HG03469 (cell line): ENCODE data around the gene TRIM46.
"Not testable (repeated sequence)": the region's sequence is repeated elsewhere in the genome, so short reads cannot be mapped to it uniquely, and the experiment has no call there.

ENCODE experiments used
- ATAC-seq: cut with Tn5 transposase; IDR thresholded peaks from one replicate; pipeline ENCODE4 v1.9.1; 2021; ENCODE audit warnings: mild to moderate bottlenecking, moderate library complexity, moderate number of reproducible peaks; ENCODE audit not compliant: unreplicated experiment

TRIM46 gene

DNA sequence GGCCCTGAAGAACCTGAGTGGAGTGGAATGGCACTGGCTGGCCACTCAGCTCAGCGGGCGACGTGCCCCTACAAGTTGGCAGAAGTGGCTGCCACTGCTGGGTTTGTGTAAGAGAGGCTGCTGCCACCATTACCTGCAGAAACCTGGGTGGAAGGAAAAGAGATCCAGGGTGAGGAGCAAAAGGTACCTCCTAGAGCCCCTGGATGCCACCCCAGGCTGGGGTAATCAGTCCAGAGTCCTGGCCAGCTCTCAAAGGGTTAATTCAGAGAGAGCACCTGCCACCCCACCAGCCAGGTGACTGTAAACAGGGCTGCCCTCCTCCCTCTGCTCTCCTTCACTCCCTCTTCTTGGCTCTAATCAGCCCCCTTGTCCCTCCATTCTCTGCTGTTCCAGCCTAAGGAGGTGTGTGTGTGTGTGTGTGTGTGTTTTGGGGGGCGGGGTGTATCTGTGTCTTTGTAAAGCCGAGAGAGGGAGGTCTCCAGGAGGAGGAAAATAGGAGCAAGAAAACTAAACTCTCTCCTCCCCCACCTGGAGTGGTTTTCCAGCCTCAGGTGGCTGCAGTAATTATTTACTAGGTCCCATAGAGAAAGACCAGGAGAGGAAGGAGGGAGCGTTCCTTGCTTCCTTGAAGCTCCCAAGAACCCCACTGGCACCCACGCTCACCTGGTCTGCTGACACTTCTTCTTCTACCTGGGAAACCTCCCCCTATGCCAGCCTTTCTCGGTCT is 12.6 kb downstream of the TRIM46 start:
- ATAC-seq = no peak

DNA sequence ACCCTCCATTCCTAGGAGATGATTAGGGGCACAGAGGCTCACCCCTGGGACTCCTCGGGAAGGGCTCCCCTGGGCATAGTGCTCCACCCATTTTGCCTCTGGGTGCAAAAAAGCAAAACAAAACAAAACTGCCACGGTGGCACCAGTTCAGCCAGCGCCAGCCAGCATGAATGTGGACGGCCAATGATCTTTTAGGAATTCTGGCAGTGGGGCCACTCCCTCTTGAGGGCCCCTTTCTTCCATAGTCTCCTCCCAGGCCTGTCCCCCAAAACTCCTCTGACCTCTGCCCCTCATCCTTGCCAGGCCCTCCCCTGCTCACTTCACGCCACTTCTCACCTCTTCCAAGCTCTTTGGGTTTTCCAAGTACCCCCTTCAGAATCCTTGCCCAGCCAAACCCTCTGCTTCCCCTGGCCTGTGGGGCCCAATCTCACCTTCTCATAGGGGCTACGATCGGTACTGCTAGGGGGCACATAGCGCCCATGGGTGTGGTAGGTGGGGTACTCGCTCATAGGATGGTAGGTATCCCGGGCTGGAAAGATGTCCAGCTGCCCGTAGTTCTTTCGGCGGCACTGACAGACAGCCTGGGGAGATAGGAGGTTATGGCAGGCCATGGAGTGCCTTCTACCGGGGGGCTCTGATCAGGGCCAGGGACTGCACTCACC is 13.3 kb downstream of the TRIM46 start:
- ATAC-seq = no peak

DNA sequence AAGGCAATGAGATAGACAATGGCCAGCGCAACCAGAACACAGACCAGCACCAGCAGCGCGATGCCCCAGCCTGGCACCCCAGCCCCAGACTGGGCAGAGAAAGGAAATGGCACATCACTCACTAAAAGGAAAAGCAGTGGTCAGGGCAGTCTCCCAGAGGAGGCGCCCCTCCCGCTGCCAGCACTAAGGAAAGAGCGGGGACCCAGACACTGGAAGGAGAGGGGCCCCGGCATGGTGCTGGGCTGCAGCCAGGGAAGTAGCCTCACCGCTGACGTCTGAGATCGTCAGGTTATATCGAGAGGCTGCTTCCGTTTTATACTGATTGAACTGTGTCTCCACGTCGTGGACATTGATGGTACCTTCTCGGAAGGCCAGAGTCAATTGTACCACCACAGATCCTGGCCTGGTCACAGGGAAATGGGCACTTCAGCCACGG is 13.8 kb downstream of the TRIM46 start:
- no peak for ATAC-seq

DNA sequence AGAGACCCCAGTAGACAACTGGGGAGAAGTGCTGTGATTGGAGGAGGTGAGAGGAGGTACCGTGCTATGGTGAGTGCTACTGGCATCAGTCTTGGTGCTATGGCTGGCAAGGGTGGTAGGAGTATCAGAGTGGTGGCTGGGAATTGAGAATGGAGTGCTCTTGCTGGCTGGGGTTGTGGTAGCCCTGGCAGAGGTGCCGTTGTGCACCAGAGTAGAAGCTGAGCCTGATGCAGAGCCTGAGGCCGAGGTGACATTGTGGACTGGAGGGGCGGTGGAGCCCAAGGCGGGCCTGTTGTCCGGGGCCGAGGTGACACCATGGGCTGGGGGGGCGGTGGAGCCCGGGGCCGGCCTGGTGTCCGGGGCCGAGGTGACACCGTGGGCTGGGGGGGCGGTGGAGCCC is 14.6 kb downstream of the TRIM46 start:
- ATAC-seq = no peak

DNA sequence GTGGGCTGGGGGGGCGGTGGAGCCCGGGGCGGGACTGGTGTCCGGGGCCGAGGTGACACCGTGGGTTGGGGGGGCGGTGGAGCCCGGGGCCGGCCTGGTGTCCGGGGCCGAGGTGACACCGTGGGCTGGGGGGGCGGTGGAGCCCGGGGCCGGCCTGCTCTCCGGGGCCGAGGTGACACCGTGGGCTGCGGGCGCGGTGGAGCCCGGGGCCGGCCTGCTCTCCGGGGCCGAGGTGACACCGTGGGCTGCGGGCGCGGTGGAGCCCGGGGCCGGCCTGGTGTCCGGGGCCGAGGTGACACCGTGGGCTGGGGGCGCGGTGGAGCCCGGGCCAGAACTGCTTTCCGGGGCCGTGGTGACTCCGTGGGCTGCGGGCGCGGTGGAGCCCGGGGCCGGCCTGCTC is 16.3 kb downstream of the TRIM46 start:
- not testable (repeated sequence) for ATAC-seq

DNA sequence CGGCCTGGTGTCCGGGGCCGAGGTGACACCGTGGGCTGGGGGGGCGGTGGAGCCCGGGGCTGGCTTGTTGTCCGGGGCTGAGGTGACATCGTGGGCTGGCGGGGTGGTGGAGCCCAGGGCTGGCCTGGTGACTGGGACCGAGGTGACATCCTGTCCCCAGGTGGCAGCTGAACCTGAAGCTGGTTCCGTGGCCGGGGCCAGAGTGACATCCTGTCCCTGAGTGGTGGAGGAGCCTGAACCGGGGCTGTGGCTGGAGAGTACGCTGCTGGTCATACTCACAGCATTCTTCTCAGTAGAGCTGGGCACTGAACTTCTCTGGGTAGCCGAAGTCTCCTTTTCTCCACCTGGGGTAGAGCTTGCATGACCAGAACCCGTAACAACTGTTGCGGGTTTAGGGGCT is 18.3 kb downstream of the TRIM46 start:
- no peak for ATAC-seq

DNA sequence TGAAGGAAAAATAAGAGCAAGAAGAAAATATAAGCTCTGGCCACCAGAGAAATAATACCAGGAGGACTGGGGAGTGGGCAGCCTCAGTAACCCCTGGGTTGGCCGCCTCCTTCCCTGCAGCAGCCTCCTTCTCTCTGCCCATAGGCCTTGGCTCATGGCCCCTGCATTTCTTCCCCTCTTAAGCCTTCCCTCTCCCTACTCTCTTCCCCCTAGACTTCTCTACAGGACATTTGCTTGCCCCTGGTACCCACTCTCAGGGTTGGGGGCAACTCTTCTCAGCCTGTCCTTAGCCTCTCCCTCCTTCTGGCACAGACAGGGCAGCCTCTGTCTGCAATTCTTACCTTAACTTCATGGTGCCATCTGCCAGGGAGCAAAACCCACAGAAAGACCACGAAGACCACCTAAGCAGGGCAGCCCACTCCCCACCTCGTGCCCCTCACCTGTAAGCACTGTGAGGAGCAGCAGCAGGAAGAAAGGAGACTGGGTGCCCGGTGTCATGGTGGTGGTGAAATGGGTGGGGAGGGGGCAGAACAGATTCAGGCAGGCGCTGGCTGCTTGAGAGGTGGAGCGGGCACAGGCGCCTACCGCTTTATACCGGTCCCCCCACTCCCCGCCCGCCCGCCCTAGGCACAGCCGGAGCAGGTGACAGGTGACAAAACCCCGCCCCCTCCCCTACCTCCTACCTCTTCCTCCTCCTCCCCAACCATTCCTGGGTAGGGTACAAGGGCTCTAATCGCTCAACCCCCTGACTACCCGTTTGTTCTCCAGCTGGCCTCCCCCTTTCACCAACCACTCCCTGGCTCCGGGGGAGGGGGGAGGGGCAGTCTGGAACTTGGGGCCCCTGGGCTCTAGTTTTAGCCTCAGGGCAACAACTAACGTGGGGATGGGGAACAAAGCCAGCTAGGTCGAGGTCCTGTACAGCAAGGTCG is 19.0 kb downstream of the TRIM46 start:
- ATAC-seq = no peak

DNA sequence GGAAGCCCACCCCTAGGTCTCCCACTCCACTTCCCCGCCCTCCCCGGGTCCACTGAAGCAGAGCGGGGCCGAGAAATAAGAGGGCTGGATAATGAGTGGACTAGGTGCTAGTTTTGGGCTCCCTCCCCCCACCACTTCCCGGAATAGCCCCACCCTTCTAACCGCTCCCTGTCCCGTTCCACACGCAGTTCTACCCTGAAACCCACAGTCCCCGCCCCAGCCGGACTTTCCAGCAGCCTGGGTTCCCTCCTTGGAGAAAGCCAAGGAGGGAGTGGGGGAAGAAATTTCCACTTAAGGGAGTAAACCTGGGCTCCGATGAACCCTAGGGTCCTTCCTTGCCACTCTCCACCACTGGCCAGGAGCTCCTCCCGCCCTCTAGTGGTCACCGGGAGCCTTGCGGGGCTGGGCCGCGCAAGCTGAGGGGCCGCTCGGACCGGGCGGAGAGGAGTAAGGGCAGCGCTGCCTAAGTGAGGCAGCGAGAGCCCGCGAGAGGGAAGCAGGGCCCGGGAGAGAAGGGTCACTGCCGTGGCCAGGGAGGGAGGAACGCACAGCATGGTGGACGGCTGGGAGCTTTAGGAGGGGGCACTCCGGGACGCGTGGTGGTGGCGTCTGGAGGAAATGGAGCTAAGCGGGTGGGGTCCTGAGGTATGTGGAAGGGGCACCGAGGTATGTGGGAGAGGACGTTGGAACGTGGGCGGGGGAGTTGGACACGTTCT is 19.8 kb downstream of the TRIM46 start:
- no peak for ATAC-seq

DNA sequence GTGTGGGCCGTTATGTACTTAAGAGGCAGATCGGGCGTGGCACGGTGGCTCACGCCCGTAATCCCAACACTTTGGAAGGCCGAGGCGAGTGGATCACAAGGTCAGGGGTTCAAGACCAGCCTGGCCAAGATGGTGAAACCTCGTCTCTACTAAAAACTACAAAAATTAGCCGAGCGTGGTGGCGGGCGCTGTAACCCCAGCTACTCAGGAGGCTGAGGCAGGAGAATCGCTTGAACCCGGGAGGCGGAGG is 20.3 kb downstream of the TRIM46 start:
- not testable (repeated sequence) for ATAC-seq

DNA sequence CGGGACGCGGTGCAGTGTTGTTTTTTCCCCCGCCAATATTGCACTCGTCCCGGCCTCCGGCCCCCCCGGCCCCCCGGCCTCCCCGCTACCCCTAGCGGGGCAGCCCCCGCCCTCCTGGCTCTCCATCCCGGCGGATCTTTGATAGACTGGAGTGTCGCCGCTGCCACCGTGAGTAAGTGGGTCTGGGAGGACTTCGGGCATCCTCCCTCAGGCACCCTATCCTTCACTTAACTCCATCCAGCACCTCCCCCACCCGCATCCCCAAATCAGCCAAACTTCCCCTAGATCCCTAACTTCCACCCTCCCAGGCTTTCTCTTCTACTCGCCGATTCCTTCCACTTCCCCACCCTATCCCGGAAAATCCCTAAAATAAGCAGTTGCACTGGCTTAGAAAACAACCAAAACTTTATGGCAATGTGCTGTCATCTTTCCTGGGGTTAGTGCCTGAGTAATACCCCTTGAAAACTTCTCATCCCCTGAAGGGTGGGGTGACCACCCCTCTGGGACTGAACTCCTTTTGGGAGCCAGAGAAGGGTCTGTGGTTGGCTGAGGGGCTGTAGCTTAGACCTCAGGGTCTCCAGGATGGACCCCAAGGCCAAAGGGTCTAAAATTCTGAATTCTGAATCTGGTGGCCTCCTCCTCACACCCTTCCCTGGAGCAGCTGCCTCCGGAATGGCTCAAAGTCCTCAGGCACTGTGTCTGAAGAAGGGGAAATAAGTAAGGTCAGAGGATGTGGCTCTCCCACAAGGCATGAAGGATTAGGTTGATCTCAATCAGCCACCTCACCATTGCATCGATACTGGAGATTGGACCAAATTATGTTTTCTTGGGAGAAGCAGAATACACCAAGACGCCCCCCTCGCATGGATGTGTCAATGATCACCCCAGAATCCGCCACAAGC is 21.8 kb downstream of the TRIM46 start:
- no peak for ATAC-seq

DNA sequence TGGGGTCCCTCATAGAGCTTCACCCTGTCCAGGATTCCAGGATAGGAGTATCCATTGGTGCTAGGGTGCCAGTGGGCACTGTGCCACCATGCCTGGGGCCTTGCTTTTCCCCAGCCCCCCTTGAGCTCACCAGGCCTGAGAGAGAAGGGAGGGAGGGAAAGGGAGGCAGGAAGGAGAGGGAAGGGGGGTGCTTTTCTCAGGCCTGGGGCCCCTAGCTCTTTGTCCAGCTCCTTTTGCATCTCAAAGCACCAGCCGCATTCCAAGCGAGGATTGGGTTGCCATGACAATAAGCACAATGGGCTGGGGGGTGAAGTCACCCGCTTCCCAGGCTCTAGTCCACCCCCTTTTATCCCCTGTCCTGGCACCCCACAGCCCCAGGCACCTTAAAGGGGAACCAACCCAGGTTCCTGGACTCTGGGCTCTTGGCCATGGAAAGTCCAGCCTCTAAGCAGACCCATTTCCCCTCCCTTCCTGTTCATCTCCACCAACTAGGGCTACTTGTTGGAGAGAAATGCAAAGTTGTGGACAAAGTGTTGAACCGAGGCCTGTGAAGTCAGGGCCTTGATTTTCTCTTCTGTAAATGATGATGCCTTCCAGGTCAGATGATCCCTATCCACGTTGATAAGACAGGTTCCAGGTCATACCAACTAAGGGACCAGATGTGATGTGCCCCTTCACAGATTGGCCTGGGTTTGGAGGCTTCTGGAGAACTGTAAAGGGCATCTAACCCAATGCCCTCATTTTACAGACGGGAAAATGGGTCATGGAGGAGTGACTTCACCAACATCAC is 22.6 kb downstream of the TRIM46 start:
- no peak for ATAC-seq

DNA sequence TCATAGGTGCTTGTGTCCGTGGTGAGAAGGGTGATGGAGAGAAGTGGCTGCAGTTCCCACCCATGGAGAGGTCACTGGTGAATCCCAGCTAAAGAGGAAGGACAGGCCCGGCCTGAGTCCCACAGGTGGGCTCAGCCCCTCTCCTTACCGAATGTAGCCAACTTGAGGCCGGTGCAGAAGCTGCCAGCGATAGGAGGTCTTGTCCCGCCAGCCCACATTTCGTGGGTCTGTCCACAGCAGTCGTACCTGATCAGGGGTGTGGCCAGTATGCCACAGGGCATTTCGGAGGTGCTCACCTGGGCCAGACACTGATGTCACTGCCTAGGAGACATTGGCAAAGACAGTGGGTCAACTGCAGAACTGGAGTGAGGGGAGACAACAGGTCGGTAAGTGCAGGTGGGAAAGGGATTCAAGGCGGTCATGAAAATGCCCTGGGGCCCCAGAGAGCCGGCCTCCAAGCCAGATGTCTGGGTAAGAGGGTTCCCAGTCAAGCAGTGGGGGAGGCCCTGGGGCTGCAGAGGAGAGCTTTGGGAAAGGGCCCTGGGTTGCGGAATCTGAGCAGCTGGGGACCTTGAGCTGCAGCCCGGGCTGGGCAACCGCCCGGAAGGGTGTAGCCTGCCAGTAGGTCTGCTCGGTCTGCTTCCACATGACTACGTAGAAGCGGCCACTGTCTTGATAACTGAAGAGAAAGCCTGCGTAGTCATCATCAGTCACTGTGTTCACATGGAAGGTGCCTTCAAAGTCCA is 23.4 kb downstream of the TRIM46 start:
- no peak for ATAC-seq

DNA sequence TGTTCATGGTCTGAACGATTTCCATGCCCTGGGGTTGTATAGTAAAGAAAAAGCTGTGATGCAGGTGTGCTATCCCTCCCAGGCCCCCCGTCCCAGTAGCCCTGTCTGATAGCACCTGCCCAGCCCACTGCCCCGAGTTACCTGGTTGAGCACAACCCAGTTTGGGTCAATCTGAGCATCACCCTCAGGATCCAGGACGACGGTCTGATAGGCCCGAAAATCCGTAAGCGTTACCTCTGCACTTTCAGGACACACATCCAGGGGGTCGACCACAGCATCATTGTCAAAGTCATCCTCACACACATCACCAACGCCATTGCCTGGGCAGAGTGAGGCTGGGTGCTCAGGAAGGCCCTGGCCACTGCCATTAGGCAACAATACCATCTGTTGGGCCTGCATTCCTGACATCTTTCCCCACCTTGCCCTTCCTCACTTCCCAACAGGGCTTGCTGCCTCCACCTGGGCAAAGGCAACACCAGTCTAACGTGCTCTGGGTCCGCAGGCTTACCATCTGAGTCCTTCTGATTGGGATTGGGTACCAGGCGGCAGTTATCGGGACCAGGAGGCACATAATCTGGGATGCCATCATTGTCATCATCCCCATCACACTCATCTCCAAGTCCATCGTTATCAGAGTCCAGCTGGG is 24.4 kb downstream of the TRIM46 start:
- no peak for ATAC-seq

DNA sequence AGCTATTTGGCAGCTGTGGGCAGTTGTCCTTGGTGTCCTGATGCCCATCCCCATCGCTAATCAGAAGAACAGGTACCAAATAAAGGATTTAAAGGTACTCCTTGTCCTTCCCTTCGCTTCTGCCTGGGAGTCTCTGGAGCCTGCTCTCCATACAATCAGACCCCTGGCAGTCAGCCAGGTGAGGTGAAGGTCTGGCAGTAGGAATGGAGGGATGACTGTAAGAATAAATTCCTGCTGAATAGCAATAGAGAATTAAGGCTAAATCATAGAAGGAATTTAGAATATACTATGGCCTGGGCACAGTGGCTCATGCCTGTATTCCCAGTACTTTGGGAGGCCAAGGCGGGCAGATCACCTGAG is 24.9 kb downstream of the TRIM46 start:
- no peak for ATAC-seq

DNA sequence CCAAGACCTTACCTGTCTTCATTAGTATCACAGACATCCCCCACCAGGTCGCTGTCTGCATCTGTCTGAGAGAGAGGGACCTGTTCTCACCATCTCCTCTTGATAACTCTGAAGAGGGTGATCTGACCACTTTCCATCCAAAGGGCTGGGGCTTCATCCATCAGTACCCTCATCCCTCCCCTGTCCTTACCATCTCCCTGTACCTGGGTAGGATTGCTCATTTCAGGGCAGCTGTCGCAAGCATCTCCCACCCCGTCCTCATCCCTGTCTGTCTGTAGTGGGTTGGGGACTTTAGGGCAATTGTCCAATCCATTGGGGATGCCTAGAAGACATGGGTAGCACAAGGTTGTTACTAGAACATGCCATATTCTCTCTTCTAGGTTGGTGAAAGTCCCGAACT is 26.1 kb downstream of the TRIM46 start:
- no peak for ATAC-seq

DNA sequence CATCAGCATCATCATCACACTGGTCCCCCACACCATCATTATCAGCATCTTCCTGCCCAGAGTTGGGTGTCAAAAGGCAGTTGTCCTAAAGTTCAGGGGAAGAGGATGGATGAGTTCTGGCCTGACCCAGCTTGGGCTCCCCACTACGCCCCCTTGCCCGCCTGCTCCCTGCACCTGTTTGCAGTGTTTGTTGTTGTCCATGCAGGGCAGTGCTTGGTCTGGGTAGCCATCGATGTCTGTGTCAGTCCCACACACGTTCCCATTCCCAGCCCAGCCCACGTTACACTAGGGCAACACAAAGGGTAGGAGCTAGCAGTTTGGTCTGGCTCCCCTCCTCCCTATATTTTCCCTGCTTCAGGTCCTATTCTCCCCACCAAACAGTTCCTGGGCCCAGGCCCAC is 27.3 kb downstream of the TRIM46 start:
- ATAC-seq = no peak

DNA sequence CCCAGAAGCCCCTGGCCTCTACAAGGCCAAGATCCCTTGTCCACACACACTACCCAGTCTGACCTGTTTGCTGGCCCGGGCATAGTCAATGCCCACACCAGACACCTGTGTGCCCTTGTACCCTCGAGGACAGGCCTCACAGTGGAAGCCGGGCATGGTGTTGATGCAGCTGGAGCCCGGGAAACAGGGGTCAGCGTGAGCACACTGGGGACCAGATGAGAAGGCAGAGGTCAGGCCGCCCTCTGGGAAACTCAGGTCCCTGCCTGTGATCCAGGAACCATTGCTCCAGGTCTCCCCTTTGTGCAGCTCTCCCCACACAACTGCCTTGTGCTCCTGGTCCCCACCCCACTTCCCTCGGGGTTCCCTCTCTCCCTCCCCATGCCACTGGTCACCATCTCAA is 28.5 kb downstream of the TRIM46 start:
- ATAC-seq = no peak
